Measurements from ENCODE around the gene SDR9C7. TPM values are rescaled to one million over a fixed set of nuclear protein-coding genes. Genes with fewer than 3 reads are reported as not detected.

Gene SDR9C7
- total RNA-seq, 4 donors from 2014 or later, result 6.2 to 75.6 (median 51.1) TPM

DNA sequence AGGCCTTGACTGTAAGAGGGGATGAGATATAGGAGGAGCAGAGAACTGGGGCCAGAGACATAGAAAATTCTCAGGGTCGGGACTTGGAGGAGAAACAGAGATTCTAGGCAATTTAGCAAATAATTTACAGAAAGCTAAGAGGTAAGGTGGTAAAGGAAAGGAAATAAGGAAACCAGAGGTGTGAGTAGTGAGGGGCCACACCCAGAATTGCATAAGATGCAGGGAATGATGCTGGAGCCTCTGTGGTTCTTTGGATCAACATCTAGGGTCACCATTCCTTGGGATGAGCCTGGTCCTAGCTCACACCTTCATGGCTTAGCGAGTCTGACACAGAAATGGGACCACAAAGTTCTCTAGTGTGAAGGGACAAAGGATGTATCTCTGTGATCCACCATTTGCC, 949 bp upstream of the SDR9C7 start:
- peaks cover 30% of the 10 kb centered on the region for H3K4me1 ChIP-seq
- no peaks in the 10 kb centered on the region for H3K9me3 ChIP-seq
- H3K4me3 ChIP-seq, result no peak overlapping the region
- H3K27me3 ChIP-seq, result no peaks in the 10 kb centered on the region
- WGBS, result 87% methylated on average over 2 of the region's 2 CpGs
- TF ChIP-seq POLR2AphosphoS5 (IDR thresholded peaks at IDR 0.05) (no peak), POLR2A (IDR thresholded peaks at IDR 0.05) (no peak), EP300 (IDR thresholded peaks at IDR 0.05) (no peak)
- TF ChIP-seq, protein P1, sequence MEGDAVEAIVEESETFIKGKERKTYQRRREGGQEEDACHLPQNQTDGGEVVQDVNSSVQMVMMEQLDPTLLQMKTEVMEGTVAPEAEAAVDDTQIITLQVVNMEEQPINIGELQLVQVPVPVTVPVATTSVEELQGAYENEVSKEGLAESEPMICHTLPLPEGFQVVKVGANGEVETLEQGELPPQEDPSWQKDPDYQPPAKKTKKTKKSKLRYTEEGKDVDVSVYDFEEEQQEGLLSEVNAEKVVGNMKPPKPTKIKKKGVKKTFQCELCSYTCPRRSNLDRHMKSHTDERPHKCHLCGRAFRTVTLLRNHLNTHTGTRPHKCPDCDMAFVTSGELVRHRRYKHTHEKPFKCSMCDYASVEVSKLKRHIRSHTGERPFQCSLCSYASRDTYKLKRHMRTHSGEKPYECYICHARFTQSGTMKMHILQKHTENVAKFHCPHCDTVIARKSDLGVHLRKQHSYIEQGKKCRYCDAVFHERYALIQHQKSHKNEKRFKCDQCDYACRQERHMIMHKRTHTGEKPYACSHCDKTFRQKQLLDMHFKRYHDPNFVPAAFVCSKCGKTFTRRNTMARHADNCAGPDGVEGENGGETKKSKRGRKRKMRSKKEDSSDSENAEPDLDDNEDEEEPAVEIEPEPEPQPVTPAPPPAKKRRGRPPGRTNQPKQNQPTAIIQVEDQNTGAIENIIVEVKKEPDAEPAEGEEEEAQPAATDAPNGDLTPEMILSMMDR (IDR thresholded peaks at IDR 0.05), result no peak
- peak overlapping the region; percentile 28 for H3K27ac ChIP-seq
- H3K36me3 ChIP-seq, result no peaks in the 10 kb centered on the region
- no peak for DNase-seq (ENCODE audit: low spot score in 2 of 2)

GRCh38 chr12:56932867-56933266, 1.3 kb downstream of the SDR9C7 start:
- 50% methylated on average over 1 of the region's 1 CpG for WGBS
- no peaks in the 10 kb centered on the region for H3K9me3 ChIP-seq
- peaks cover 30% of the 10 kb centered on the region for H3K4me1 ChIP-seq
- H3K4me3 ChIP-seq, result no peak overlapping the region
- H3K27me3 ChIP-seq, result no peaks in the 10 kb centered on the region
- DNase-seq (ENCODE audit: low spot score in 2 of 2), result peak in 1 of 2 donors; percentile 44
- TF ChIP-seq POLR2AphosphoS5 (IDR thresholded peaks at IDR 0.05), result peak in 1 of 3 donors; percentile 11
- TF ChIP-seq, protein P1 (IDR thresholded peaks at IDR 0.05), result no peak
- no peak for TF ChIP-seq EP300 (IDR thresholded peaks at IDR 0.05)
- peak overlapping the region; percentile 65 for H3K27ac ChIP-seq
- no peaks in the 10 kb centered on the region for H3K36me3 ChIP-seq

DNA sequence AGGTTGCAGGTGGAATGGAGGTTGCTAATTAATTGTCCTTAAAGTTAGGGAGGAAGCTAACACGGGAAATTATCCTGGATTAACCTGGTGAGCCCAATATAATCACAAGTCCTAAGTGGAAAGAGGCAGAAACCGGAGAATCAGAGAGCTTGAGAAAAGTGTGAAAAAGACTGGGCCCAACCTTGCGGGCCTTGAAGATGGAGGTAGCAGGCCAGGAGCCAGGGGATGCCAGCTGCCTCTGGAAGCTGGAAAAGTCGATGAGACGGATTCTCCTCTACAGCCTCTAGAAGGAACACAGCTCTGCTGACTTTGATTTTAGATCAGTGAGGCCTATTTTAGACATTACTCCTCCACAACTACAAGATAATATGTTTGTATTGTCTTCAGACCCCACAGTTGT, 2.1 kb downstream of the SDR9C7 start:
- 64% methylated on average over 5 of the region's 5 CpGs for WGBS
- no peaks in the 10 kb centered on the region for H3K27me3 ChIP-seq
- H3K36me3 ChIP-seq, result no peaks in the 10 kb centered on the region
- peaks cover 30% of the 10 kb centered on the region for H3K4me1 ChIP-seq
- peak overlapping the region; percentile 65 for H3K27ac ChIP-seq
- H3K4me3 ChIP-seq, result no peak overlapping the region
- TF ChIP-seq, protein P1 (IDR thresholded peaks at IDR 0.05), result no peak
- TF ChIP-seq POLR2AphosphoS5 (IDR thresholded peaks at IDR 0.05) (no peak), EP300 (IDR thresholded peaks at IDR 0.05) (no peak), POLR2A (IDR thresholded peaks at IDR 0.05) (no peak)
- no peaks in the 10 kb centered on the region for H3K9me3 ChIP-seq
- DNase-seq (ENCODE audit: low spot score in 2 of 2), result no peak

- DNase-seq (ENCODE audit: low spot score in 2 of 2), result no peak
- TF ChIP-seq EP300 (IDR thresholded peaks at IDR 0.05) (no peak), POLR2AphosphoS5 (IDR thresholded peaks at IDR 0.05) (no peak), POLR2A (IDR thresholded peaks at IDR 0.05) (no peak)
- TF ChIP-seq, protein P1 (IDR thresholded peaks at IDR 0.05), result no peak
- H3K27me3 ChIP-seq, result no peaks in the 10 kb centered on the region
- no peak overlapping the region for H3K4me3 ChIP-seq
- peak overlapping the region; percentile 65 for H3K27ac ChIP-seq
- peaks cover 30% of the 10 kb centered on the region for H3K4me1 ChIP-seq
- no peaks in the 10 kb centered on the region for H3K36me3 ChIP-seq
- 71% methylated on average over 2 of the region's 2 CpGs for WGBS
- H3K9me3 ChIP-seq, result no peaks in the 10 kb centered on the region
Observed at GRCh38 chr12:56931474-56931978, 2.7 kb downstream of the SDR9C7 start.

GRCh38 chr12:56930241-56930640, 4.0 kb downstream of the SDR9C7 start:
- Histone ChIP-seq H3K27ac (no peak overlapping the region), H3K4me3 (no peak overlapping the region), H3K4me1 (peaks cover 26% of the 10 kb centered on the region), H3K36me3 (no peaks in the 10 kb centered on the region), H3K9me3 (no peaks in the 10 kb centered on the region), H3K27me3 (no peaks in the 10 kb centered on the region)
- no peak for DNase-seq (ENCODE audit: low spot score in 2 of 2)
- TF ChIP-seq, protein P1 (IDR thresholded peaks at IDR 0.05), result no peak
- TF ChIP-seq POLR2A (IDR thresholded peaks at IDR 0.05), result no peak
- TF ChIP-seq POLR2AphosphoS5 (IDR thresholded peaks at IDR 0.05), result no peak
- no peak for TF ChIP-seq EP300 (IDR thresholded peaks at IDR 0.05)
- 89% methylated on average over 8 of the region's 8 CpGs for WGBS
